ENCODE measurements around the gene FARS2. TPM values are rescaled to one million over a fixed set of nuclear protein-coding genes. Genes with fewer than 3 reads are reported as not detected.
A peak's percentile ranks its signal among the peaks of the same experiment; 100 is the strongest.

The FARS2 gene
- total RNA-seq, 1 donor from 2014 or later, result 18.3 TPM

- Histone ChIP-seq H3K27me3 (no peaks in the 10 kb centered on the region), H3K27ac (no peak overlapping the region), H3K4me3 (no peak overlapping the region), H3K9me3 (no peaks in the 10 kb centered on the region), H3K36me3 (no peaks in the 10 kb centered on the region), H3K4me1 (peaks cover 9% of the 10 kb centered on the region)
- ATAC-seq (no peak), DNase-seq (no peak)
- intact Hi-C loops (cut with DNase I), result no loop called here
- TF ChIP-seq CTCF (IDR thresholded peaks at IDR 0.05), result no peak
Measured at GRCh38 chr6:5282191-5282623, 20.9 kb downstream of the FARS2 start.

GRCh38 chr6:5285081-5285480 is 23.8 kb downstream of the FARS2 start:
- no peaks in the 10 kb centered on the region for H3K36me3 ChIP-seq
- no peaks in the 10 kb centered on the region for H3K9me3 ChIP-seq
- H3K27me3 ChIP-seq, result no peaks in the 10 kb centered on the region
- intact Hi-C loops (cut with DNase I), result no loop called here
- H3K27ac ChIP-seq, result no peak overlapping the region
- DNase-seq (no peak), ATAC-seq (no peak)
- peaks cover 16% of the 10 kb centered on the region for H3K4me1 ChIP-seq
- no peak overlapping the region for H3K4me3 ChIP-seq
- no peak for TF ChIP-seq CTCF (IDR thresholded peaks at IDR 0.05)

DNA sequence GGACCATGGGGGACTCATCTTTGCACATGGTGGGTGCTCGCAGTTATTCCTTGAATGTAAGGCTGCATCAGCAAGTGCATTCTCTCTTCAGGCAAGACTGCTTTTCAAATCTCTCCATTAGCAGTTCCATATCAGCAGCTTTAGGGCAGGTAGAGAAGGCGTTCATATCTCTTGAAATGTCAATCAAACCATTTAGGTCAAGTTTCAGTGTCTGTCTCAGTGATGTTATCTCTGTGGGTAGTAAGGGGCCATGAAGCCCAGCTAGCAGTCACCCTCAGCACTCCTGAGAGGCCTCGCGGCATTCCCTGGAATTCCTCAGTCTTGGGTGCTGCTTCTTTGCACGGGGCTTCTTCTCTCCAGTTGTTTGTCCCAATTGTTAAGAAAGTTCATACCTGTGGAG is 24.2 kb downstream of the FARS2 start:
- ATAC-seq (no peak), DNase-seq (no peak)
- H3K9me3 ChIP-seq, result no peaks in the 10 kb centered on the region
- intact Hi-C loops (cut with DNase I), result no loop called here
- TF ChIP-seq CTCF (IDR thresholded peaks at IDR 0.05), result no peak
- no peak overlapping the region for H3K4me3 ChIP-seq
- no peaks in the 10 kb centered on the region for H3K27me3 ChIP-seq
- H3K4me1 ChIP-seq, result peaks cover 14% of the 10 kb centered on the region
- H3K27ac ChIP-seq, result no peak overlapping the region
- no peaks in the 10 kb centered on the region for H3K36me3 ChIP-seq

DNA sequence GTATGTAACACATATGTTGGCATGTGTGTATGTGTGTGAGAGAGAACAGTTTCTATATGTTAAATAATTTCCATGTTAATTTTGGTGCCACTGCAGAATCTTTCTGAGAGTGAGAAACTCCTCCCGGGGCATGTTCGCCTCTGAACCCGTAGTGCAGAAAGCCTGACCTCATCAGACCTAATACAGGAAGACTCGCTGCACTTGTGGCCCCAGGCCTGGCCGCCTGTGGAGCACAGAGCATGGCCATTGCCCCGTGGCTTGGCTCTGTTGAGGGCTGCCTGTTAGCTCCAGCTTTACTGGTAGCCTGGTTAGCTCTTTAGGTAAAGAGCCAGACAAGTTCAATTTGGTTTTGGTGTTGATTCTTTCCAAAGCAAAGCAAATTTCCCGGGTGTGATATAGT is 25.5 kb downstream of the FARS2 start:
- no peak for ATAC-seq
- intact Hi-C loops (cut with DNase I), result no loop called here
- H3K9me3 ChIP-seq, result no peaks in the 10 kb centered on the region
- no peak for TF ChIP-seq CTCF (IDR thresholded peaks at IDR 0.05)
- no peak overlapping the region for H3K27ac ChIP-seq
- H3K4me1 ChIP-seq, result peaks cover 13% of the 10 kb centered on the region
- no peak overlapping the region for H3K4me3 ChIP-seq
- no peaks in the 10 kb centered on the region for H3K27me3 ChIP-seq
- DNase-seq, result no peak
- no peaks in the 10 kb centered on the region for H3K36me3 ChIP-seq

DNA sequence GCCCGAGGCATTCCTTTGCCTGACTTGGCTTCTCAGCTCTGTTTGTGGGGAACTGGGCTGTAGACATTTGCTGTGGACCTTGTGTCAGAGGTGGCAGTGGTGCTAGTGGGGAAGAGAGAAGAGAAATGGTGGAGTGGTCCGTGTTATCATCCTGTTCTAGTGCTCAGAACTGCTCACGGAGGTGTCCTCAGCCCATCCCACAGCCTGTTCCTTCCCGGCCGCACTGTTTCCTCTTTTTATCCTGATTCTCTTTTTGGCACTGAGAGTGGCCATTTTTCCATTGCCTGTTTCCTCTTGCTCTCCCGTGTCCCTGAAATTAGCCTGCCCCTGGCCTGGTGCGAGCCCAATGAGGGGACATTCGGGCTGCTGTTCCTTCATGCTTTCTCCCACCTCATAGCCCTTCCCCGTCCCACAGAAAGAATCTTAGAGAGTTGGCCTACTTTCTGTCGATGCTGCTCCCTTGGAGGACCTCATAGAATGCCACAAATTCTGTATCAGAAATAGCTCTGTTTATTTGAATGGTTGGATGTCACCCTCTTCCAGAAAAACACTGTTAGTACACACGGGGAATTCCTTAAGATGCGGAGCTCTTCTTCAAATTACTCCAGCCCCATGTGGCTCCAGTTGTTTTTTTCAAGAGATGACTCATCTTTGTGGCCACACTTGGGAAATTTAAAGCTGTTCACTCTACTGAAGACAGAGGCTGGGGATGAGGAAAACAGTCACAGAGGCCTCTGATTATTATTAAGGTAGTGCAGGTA is 26.1 kb downstream of the FARS2 start:
- no peaks in the 10 kb centered on the region for H3K9me3 ChIP-seq
- TF ChIP-seq CTCF (IDR thresholded peaks at IDR 0.05), result no peak
- intact Hi-C loops (cut with DNase I), result no loop called here
- ATAC-seq (peak; percentile 50), DNase-seq (no peak)
- no peaks in the 10 kb centered on the region for H3K27me3 ChIP-seq
- H3K4me3 ChIP-seq, result no peak overlapping the region
- H3K4me1 ChIP-seq, result peaks cover 13% of the 10 kb centered on the region
- no peaks in the 10 kb centered on the region for H3K36me3 ChIP-seq
- H3K27ac ChIP-seq, result no peak overlapping the region

GRCh38 chr6:5287966-5288297 is 26.6 kb downstream of the FARS2 start:
- intact Hi-C loops (cut with DNase I), result no loop called here
- no peak for TF ChIP-seq CTCF (IDR thresholded peaks at IDR 0.05)

More at GRCh38 chr6:5287966-5288297, 26.6 kb downstream of the FARS2 start:
- Histone ChIP-seq H3K36me3 (no peaks in the 10 kb centered on the region), H3K9me3 (no peaks in the 10 kb centered on the region), H3K4me3 (no peak overlapping the region), H3K27ac (peak overlapping the region; percentile 1), H3K27me3 (no peaks in the 10 kb centered on the region), H3K4me1 (peaks cover 13% of the 10 kb centered on the region)
- no peak for ATAC-seq
- no peak for DNase-seq

Measured in upper lobe of right lung (tissue), 1 donor.